GM21390 (cell line): ENCODE data around the gene RNF144A.
A peak's percentile ranks its signal among the peaks of the same experiment; 100 is the strongest.
"Not testable (repeated sequence)": the region's sequence is repeated elsewhere in the genome, so short reads cannot be mapped to it uniquely, and the experiment has no call there.

Experiments used
- ATAC-seq: cut with Tn5 transposase; IDR thresholded peaks from one replicate; pipeline ENCODE4 v1.9.1; 2021; ENCODE audit not compliant: unreplicated experiment

RNF144A gene

DNA sequence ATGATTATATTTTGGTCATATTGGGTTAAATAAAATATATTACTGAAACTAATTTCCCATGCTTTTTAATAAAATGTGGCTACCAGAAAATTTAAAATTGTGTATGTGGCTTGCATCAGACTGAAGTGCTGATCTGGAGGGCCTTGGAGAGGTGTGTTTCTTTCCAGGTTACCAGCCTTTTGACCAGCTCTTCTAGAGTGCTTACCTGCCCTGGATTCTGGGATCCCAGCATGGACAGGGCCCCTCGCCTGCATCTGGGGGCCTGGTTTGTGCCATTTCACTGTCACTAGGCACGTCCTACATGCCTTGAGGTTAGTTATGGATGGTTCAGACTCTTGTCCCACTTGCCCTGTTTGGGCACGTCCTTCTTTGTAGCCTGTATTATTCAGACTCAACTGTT, 10.5 kb downstream of the RNF144A start:
- ATAC-seq, result no peak

- no peak for ATAC-seq
Measured at GRCh38 chr2:6928452-6928851, 11.2 kb downstream of the RNF144A start.

GRCh38 chr2:6929196-6929819, 12.1 kb downstream of the RNF144A start:
- no peak for ATAC-seq

DNA sequence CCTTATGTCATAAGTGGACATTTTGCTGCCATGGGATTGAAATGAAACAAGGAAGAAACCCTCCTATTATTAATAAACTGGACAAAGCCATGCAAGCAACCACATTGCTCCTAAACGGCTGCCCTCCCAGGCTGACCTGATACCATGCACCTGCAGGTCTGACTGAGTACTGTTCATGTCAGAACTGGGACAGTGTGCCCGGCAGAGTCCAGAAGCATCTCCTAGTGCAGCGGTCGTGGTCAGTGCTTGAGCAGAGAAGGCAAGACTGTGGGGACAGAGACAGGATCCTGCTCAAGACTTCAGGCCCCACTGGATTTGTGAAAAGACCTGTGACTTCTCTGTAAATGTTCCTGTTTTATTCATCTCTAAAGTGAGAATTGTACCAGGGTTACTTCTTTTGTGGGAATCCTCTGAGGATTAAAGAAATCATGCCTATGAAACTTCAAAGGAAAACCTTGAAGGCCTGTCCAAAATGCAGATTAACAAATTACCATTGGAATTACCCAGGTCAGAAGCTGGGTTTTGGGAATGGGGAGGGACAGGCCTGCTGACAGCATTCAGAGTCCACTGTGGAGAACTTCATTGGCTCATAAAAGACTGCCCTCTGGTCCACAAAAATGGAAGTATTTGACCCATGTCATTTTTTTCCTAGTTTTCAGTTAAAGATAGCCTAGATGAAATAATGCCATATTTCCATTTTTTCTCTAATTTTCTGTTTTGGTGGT, 13.9 kb downstream of the RNF144A start:
- no peak for ATAC-seq

DNA sequence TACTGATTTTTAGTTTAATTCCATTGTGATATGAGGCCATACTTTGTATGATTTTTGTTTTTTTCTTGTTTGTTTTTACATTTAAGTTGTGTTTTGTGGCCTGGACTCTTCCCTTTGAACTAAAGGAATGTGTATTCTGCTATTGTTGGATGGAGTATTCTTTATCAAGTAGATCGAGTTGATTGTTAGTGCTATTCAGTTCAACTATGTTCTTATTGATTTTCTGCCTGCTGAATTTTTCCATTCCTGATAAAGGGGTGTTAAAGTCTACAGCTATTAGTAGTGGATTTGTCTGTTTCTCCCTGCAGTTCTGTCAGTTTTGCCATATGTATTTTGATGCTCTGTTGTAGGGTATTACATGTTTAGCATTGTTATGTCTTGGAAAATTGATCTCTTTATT, 14.5 kb downstream of the RNF144A start:
- no peak for ATAC-seq

DNA sequence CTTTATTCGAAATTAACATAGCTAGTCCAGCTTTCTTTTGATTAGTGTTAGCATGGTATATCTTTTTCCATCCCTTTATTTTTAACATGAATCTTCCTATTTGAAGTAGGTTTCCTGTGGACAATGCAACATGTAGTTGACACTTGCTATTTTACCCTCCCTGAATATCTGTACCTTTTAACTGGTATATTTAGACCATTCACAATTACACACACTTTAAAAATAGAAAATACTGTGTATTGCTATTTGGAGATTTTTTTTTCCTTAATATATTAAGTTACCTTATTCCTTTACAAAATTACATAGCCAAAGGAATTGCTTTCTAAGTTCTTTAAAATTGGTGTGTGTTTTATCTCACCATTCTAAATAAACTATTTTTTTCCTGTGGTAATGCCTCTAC, 15.0 kb downstream of the RNF144A start:
- ATAC-seq, result no peak

GRCh38 chr2:6932828-6933227, 15.6 kb downstream of the RNF144A start:
- ATAC-seq, result no peak

DNA sequence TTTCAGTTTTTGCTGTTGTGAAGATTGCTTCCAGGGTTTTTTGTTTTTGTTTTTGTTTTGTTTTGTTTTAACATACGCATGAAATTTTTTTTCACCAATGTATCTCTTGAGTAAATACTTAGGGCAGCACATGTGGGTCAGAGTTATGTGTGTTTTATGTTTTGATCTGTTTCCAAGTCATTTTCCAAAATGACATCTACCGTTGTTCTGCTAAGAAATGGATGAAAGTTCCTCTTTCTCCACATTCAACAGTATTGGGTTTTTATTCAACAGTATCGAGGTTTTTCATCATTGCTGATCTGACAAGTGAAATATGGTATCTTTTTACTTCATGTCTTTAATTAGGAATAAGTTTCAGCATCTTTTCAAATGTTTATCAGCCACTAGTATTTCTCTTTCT, 16.7 kb downstream of the RNF144A start:
- no peak for ATAC-seq

DNA sequence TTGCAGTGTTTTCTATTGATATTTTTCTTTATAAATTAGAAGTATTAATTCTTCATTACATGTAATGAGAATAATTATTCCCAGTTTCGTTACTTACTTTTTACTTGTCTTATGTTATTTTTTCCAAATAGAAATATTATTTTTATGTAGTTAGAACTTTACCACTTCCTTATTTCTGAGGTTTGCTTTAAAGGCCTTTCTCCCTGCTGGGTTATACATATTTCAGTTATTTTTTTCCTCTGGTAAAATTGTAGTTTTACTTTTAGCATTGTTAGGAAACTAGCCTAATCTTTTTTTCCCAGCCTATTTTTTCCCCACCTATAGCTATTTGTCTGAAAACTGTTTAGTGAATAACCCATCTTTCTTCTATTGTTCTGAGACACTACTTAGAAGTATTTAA, 17.1 kb downstream of the RNF144A start:
- no peak for ATAC-seq

- ATAC-seq, result no peak
Measured at GRCh38 chr2:6934758-6935651, 17.8 kb downstream of the RNF144A start.

DNA sequence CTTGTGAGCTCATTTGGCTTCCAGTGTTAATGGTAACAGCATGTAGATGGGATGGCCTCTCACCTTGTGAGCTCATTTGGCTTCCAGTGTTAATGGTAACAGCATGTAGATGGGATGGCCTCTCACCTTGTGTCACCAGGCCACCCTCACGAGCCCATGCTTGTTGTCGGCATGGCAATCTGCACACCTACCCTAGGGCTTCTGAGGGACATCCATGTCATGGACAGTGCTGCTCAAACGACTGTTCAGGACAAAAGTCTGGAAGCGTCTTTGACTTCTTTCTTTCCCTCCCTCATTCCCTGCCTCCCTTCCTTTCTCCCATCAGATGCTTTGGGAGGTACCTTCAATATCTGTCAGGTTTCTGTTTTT, 18.4 kb downstream of the RNF144A start:
- ATAC-seq, result not testable (repeated sequence)

DNA sequence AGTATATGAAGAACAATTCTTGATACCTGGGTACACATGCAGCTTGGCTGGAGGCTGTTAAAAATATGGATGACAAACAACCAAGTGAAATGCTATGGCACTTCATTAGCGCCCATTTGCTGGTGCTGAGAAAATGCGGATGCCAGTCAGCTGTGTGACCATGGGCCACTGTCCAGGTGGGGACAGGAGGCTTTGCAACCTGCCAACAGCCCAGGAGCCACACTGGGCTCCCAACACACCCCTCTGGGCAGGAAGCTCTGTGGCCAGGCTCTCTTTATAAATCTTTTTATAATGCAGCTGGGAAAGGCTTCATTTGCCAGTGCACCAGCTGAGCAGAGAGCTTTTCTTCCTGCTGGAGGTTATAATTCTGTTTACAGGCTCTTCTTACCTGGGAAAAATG, 19.9 kb downstream of the RNF144A start:
- no peak for ATAC-seq

DNA sequence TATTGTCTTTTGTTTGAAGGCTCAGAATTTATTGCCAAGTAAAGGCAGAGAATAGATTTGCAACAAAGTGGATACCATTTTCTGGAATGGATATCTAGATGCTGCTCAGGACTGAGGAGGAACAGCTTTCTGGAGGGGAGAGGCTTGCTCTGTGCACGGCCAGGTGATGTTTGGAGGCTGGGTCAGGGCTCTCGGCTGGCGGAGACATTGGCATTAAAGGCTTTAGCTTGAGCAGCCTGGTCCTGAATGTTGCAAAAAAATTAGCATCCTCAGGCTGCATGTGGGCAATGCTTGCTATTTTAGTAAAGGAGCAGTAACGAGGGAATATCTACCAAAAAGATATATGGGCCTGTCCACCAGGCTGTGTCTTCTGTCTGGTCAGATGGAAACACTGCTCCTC, 20.4 kb downstream of the RNF144A start:
- ATAC-seq, result no peak

- ATAC-seq, result no peak
Measured at GRCh38 chr2:6939071-6939470, 21.9 kb downstream of the RNF144A start.

- no peak for ATAC-seq
Measured at GRCh38 chr2:6940820-6941219, 23.6 kb downstream of the RNF144A start.

DNA sequence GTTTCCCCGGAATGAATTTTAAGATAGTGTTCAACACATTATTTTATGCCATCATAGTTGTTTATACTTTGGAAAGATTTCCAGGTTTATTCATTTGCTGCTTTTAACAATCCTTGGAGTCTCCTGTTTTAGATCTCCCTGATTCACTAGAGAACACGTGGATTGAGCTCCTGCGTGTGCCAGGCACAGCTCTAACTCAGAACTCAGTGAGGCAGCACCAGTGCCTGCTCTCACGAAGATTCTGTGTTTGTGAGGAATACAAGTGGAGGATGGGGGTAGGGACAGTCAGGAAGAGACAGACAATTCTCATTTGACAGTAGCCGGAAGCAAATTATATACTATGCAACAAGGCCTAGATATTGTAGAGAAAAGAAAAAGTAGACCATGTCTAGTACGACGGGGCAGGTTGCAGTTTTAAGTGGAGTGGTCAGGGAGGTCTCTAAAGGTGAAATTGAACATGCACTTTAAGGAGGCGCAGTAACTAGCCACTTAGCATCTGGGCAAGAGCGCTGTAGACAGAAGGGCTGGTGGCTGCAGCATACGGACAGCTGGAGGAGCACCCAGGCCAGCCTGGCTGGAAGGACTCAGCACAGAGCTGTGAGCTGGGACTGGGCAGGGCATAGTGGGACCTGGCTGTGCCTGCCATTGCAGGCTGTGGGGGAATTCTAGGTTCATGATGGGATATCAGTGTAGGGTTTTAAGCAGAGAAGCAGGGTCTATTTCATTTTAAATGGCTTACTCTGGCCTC, 24.3 kb downstream of the RNF144A start:
- ATAC-seq, result no peak

DNA sequence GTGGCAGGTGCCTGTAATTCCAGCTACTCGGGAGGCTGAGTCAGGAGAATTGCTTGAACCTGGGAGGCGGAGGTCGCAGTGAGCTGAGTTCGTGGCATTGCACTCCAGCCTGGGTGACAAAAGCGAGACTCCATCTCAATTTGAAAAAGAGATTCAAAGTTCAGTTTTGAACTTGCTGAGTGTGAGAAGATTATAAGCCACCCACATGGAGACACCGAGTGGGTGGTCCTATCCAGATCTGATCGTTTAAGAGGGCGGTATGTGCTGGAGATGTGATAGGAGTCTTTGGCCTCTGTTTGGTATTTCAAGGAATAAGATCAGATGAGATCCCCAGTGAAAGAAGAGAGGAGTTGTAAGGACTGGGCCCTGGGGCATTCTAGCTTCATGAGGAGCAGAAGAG, 25.6 kb downstream of the RNF144A start:
- ATAC-seq, result no peak

- no peak for ATAC-seq
Measured at GRCh38 chr2:6943523-6943922, 26.3 kb downstream of the RNF144A start.

- no peak for ATAC-seq
Measured at GRCh38 chr2:6943971-6944370, 26.8 kb downstream of the RNF144A start.

DNA sequence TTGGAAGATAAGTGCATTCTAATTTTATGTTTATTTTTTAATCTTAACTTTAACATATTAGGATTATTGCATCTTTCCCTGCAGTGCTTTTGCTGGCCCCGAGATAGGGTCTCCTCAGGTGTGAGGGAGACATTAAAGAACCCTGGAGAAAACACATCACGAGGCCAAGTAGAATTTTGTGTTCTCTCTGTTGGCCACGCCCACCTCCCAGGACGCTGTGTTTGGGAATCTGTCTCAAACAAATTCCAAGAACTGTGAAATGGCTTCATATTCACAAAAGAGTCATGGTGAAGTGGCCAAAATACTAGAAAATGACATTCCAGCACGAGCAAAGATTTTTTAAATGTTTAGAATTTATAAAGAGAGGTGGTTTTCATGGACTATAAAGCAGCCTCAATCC, 27.3 kb downstream of the RNF144A start:
- no peak for ATAC-seq

DNA sequence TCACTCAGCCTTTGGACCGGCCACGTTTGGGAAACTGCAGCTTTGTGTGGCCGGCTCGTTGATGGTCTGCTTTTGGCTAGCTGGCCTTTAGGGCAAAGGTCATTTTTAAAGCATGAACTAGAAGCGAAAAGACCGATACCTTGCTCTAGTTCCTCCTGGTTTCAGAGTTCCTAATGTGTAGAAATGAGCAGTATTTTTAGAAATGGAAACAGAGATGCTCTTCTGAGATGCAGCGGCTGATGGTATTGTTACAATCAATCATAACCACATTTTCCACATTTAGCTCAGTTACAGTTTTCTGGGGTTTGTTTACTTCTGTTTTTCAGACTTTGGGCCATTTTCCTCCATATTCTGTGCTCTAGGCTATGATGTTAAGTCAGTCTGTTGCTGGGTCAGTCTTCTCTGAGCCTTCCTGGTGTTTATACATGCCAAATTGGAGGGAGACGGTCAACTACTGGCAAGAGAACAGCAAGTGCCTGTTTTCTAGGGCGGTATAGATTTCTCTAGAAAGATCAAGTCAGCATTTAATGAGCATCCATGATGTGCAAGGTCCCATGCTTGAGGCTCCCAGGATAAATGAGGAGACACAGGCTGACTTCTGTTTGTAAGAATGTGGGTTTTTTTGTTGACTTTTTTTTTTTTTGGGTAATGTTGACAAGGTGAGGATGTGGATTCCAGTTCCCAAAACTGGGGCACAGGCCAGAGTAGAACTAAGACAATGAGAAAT, 28.0 kb downstream of the RNF144A start:
- peak; percentile 94 for ATAC-seq
